ENCODE data around the gene CXorf66.

DNA sequence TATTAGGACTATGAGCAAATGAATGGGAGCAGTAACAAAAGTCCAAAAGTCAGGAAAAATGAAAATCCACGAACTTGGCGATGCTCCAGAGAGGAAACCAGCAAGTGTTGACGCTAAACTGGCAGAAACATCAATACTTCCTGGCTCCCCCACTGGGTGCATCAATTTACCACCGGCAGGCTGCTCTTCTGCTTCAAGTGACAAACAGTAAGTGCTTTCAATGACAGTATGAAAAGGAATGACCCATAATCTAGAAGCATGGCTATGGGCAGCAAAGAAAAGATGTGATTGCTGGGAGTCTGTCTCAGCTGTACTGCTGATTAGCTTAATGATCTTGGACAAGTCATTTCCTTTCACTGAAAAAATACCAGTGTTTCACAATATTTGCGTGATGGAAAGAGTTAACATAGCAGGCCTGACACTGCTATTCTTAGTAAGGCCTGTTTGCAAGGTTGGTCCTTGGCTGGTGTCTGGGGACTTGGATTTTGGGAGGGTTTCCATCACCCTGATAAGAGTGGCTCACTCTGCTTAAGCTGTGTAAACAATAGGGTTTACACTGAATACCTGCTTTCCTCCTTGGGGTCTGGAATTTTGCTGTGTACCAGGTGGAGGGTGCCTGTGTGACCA is 41.1 kb downstream of the CXorf66 start:
- TF ChIP-seq POLR2A (IDR thresholded peaks at IDR 0.05; ENCODE audit: extremely low read depth, insufficient read length) (no peak), MYC (IDR thresholded peaks at IDR 0.05; ENCODE audit: low read depth, low read length) (no peak)
- TF ChIP-seq, protein P1, sequence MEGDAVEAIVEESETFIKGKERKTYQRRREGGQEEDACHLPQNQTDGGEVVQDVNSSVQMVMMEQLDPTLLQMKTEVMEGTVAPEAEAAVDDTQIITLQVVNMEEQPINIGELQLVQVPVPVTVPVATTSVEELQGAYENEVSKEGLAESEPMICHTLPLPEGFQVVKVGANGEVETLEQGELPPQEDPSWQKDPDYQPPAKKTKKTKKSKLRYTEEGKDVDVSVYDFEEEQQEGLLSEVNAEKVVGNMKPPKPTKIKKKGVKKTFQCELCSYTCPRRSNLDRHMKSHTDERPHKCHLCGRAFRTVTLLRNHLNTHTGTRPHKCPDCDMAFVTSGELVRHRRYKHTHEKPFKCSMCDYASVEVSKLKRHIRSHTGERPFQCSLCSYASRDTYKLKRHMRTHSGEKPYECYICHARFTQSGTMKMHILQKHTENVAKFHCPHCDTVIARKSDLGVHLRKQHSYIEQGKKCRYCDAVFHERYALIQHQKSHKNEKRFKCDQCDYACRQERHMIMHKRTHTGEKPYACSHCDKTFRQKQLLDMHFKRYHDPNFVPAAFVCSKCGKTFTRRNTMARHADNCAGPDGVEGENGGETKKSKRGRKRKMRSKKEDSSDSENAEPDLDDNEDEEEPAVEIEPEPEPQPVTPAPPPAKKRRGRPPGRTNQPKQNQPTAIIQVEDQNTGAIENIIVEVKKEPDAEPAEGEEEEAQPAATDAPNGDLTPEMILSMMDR (IDR thresholded peaks at IDR 0.05; ENCODE audit: low read depth, low read length): no peak
- TF ChIP-seq, protein P2, sequence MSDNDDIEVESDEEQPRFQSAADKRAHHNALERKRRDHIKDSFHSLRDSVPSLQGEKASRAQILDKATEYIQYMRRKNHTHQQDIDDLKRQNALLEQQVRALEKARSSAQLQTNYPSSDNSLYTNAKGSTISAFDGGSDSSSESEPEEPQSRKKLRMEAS (IDR thresholded peaks at IDR 0.05; ENCODE audit: low read depth, low read length): no peak

Data from NB4 (cell line).